T-helper 2 cell treated with Interferon-gamma antibody and Interleukin-4, amounts not matched to agents 100 ng/mL and 5 ng/mL, for 36 hours (primary cell): ENCODE data around the gene DIPK1C. TPM values are rescaled to one million over a fixed set of nuclear protein-coding genes. Genes with fewer than 3 reads are reported as not detected.

Experiments used
- intact Hi-C: fragments of 100-400 bp; cut with micrococcal nuclease; formaldehyde crosslinking; loops from one replicate; pipeline ENCODE4 v1.15.1; 2023
- total RNA-seq: library from RNA; stranded (reverse); gene quantifications from 2 replicates; pipeline ENCODE4 v1.2.3, GENCODE V29; 2022

DIPK1C gene
- total RNA-seq, 1 donor from 2014 or later = not detected

GRCh38 chr18:74390900-74391299 is 66.2 kb downstream of the DIPK1C start:
- intact Hi-C loops = no loop called here

- intact Hi-C loops = no loop called here
Observed at GRCh38 chr18:74389991-74390390, 67.1 kb downstream of the DIPK1C start.

- intact Hi-C loops = no loop called here
Observed at GRCh38 chr18:74389171-74389927, 67.8 kb downstream of the DIPK1C start.

GRCh38 chr18:74388227-74388626 is 68.9 kb downstream of the DIPK1C start:
- intact Hi-C loops = no loop called here

- intact Hi-C loops = no loop called here
Observed at GRCh38 chr18:74387383-74387782, 69.7 kb downstream of the DIPK1C start.

Other genes with a start within 250 kb of the DIPK1C start
- gene CYB5A, start 165.3 kb downstream of the DIPK1C start, total RNA-seq = 14.6 and 17.4 TPM in 2 replicates
- not detected in 2 replicates for gene C18orf63, start 141.5 kb downstream of the DIPK1C start, total RNA-seq
- 151 and 152 TPM in 2 replicates for gene CNDP2, start 39.1 kb upstream of the DIPK1C start, total RNA-seq
- gene CNDP1, start 77.2 kb upstream of the DIPK1C start, total RNA-seq = 0.25 TPM in 1 of 2 replicates, not detected in the other
- gene ZNF407, start 140.6 kb upstream of the DIPK1C start, total RNA-seq = 20.1 and 20.7 TPM in 2 replicates